ENCODE data around the gene TPSB2.

The TPSB2 gene

GRCh38 chr16:1216681-1217400 is 13.1 kb downstream of the TPSB2 start:
- no peak overlapping the region for H2AFZ ChIP-seq (ENCODE audit: low read length)
- peaks cover 98% of the 10 kb centered on the region for H3K27me3 ChIP-seq (replicated peaks; ENCODE audit: insufficient read depth, low read length)
- no peaks in the 10 kb centered on the region for H3F3A ChIP-seq (ENCODE audit: insufficient read depth, low read length)
- no peaks in the 10 kb centered on the region for H3K36me3 ChIP-seq (replicated peaks; ENCODE audit: insufficient read depth, low read length)
- no peak for TF ChIP-seq EZH2phosphoT487 (IDR thresholded peaks at IDR 0.05; ENCODE audit: low read length)
- TF ChIP-seq, protein P1, sequence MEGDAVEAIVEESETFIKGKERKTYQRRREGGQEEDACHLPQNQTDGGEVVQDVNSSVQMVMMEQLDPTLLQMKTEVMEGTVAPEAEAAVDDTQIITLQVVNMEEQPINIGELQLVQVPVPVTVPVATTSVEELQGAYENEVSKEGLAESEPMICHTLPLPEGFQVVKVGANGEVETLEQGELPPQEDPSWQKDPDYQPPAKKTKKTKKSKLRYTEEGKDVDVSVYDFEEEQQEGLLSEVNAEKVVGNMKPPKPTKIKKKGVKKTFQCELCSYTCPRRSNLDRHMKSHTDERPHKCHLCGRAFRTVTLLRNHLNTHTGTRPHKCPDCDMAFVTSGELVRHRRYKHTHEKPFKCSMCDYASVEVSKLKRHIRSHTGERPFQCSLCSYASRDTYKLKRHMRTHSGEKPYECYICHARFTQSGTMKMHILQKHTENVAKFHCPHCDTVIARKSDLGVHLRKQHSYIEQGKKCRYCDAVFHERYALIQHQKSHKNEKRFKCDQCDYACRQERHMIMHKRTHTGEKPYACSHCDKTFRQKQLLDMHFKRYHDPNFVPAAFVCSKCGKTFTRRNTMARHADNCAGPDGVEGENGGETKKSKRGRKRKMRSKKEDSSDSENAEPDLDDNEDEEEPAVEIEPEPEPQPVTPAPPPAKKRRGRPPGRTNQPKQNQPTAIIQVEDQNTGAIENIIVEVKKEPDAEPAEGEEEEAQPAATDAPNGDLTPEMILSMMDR (IDR thresholded peaks at IDR 0.05; ENCODE audit: low read length): no peak
- no peak for TF ChIP-seq EZH2 (optimal IDR thresholded peaks at IDR 0.05; ENCODE audit: low read depth, low read length)
- H3K9me3 ChIP-seq (replicated peaks; ENCODE audit: insufficient read depth, low read length): no peaks in the 10 kb centered on the region
- no peaks in the 10 kb centered on the region for H3K4me1 ChIP-seq (ENCODE audit: low read length)
- no peaks in the 10 kb centered on the region for H3K79me2 ChIP-seq (ENCODE audit: low read length)
- DNase-seq: no peak
- no peaks in the 10 kb centered on the region for H3K9me2 ChIP-seq (replicated peaks; ENCODE audit: insufficient read depth, low read length)
- no peak overlapping the region for H3K9ac ChIP-seq (ENCODE audit: low read length)
- H3K27ac ChIP-seq (ENCODE audit: low read length): no peak overlapping the region
- no peak overlapping the region for H3K4me2 ChIP-seq (ENCODE audit: low read depth, low read length)
- no peaks in the 10 kb centered on the region for H4K20me1 ChIP-seq (ENCODE audit: insufficient read depth, low read length)
- no peak overlapping the region for H3K4me3 ChIP-seq (ENCODE audit: low read length)

DNA sequence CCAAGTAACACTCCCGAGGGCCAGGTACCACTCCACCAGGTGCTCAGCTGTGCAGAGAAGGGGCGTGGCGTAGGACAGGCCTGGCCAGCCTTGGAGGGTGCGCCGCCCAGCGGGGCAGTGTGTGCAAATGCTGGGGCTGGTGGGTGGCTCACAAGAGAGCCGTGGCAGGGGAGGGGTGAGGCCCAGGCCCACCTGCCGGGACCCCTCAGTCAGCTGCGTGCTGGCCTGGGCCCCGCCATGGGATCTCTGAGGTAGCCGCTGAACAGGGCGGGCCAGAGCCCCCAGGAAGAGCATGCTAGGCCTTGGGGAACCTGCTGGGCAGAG is 13.7 kb downstream of the TPSB2 start:
- H3F3A ChIP-seq (ENCODE audit: insufficient read depth, low read length): no peaks in the 10 kb centered on the region
- no peaks in the 10 kb centered on the region for H3K79me2 ChIP-seq (ENCODE audit: low read length)
- H2AFZ ChIP-seq (ENCODE audit: low read length): no peak overlapping the region
- H3K4me3 ChIP-seq (ENCODE audit: low read length): no peak overlapping the region
- no peak for TF ChIP-seq EZH2 (optimal IDR thresholded peaks at IDR 0.05; ENCODE audit: low read depth, low read length)
- no peak for TF ChIP-seq EZH2phosphoT487 (IDR thresholded peaks at IDR 0.05; ENCODE audit: low read length)
- TF ChIP-seq, protein P1 (IDR thresholded peaks at IDR 0.05; ENCODE audit: low read length): no peak
- H3K4me2 ChIP-seq (ENCODE audit: low read depth, low read length): no peak overlapping the region
- no peaks in the 10 kb centered on the region for H3K9me2 ChIP-seq (replicated peaks; ENCODE audit: insufficient read depth, low read length)
- no peaks in the 10 kb centered on the region for H3K4me1 ChIP-seq (ENCODE audit: low read length)
- peaks cover 98% of the 10 kb centered on the region for H3K27me3 ChIP-seq (replicated peaks; ENCODE audit: insufficient read depth, low read length)
- H3K9me3 ChIP-seq (replicated peaks; ENCODE audit: insufficient read depth, low read length): no peaks in the 10 kb centered on the region
- DNase-seq: no peak
- H3K9ac ChIP-seq (ENCODE audit: low read length): no peak overlapping the region
- no peaks in the 10 kb centered on the region for H3K36me3 ChIP-seq (replicated peaks; ENCODE audit: insufficient read depth, low read length)
- no peak overlapping the region for H3K27ac ChIP-seq (ENCODE audit: low read length)
- H4K20me1 ChIP-seq (ENCODE audit: insufficient read depth, low read length): no peaks in the 10 kb centered on the region

DNA sequence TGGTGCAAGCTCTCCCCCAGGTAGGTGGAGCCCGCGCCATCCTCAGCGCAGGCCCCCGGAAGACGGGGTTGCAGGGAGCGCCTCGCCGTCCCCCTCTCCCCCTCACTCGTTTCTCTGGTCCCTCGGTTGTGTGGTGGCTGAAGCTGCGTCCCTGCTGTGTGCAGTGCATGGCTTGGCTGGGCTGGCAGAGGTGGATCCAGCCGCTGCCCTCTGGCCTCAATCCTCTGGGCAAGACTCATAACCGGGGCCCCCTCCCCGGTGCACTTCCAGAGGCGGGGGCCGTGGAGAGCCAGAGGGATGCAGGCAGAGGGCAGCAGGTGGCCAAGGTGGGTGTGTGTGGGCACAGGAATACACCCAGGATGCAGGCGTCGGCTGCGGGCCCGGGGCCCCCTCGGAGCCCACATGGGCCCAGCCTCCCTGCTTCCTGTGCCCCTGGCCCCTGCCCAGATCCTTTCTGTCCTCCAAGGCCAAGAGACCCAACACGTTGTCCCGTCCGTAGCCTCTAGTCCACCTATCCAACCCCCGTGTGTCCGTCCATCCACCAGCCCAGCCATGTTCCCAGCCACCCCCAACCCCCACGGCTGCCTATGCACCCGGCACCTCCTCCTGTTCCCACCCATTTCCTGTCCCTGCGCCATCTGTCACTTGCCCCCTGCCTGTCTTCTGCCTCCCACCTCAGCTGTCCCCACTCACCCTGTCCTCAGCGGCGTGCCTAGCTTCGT is 14.2 kb downstream of the TPSB2 start:
- no peaks in the 10 kb centered on the region for H3K36me3 ChIP-seq (replicated peaks; ENCODE audit: insufficient read depth, low read length)
- no peak overlapping the region for H3K4me3 ChIP-seq (ENCODE audit: low read length)
- H3K4me1 ChIP-seq (ENCODE audit: low read length): no peaks in the 10 kb centered on the region
- H3F3A ChIP-seq (ENCODE audit: insufficient read depth, low read length): no peaks in the 10 kb centered on the region
- no peak overlapping the region for H2AFZ ChIP-seq (ENCODE audit: low read length)
- H3K4me2 ChIP-seq (ENCODE audit: low read depth, low read length): no peak overlapping the region
- no peaks in the 10 kb centered on the region for H3K9me2 ChIP-seq (replicated peaks; ENCODE audit: insufficient read depth, low read length)
- TF ChIP-seq, protein P1 (IDR thresholded peaks at IDR 0.05; ENCODE audit: low read length): no peak
- TF ChIP-seq EZH2 (optimal IDR thresholded peaks at IDR 0.05; ENCODE audit: low read depth, low read length): no peak
- no peak for TF ChIP-seq EZH2phosphoT487 (IDR thresholded peaks at IDR 0.05; ENCODE audit: low read length)
- H3K79me2 ChIP-seq (ENCODE audit: low read length): no peaks in the 10 kb centered on the region
- peaks cover 98% of the 10 kb centered on the region for H3K27me3 ChIP-seq (replicated peaks; ENCODE audit: insufficient read depth, low read length)
- H3K27ac ChIP-seq (ENCODE audit: low read length): no peak overlapping the region
- H3K9ac ChIP-seq (ENCODE audit: low read length): no peak overlapping the region
- DNase-seq: no peak
- no peaks in the 10 kb centered on the region for H3K9me3 ChIP-seq (replicated peaks; ENCODE audit: insufficient read depth, low read length)
- no peaks in the 10 kb centered on the region for H4K20me1 ChIP-seq (ENCODE audit: insufficient read depth, low read length)
